Epithelial cell of esophagus (primary cell): ENCODE measurements around the gene METTL26.

ENCODE experiments used
- DNase-seq: peaks from one replicate; pipeline ENCODE4 v3.0.0; 2010; ENCODE audit warnings: low read depth
- H3K4me3 ChIP-seq: 2 replicates; pipeline ENCODE4 v1.5.1; 2011; ENCODE audit warnings: mild to moderate bottlenecking, low read length, control low read depth
- CTCF ChIP-seq: IDR thresholded peaks from 2 replicates; pipeline ENCODE4 v1.5.1; 2011; ENCODE audit warnings: low read depth, mild to moderate bottlenecking, low read length, control low read depth, inconsistent platforms; ENCODE audit not compliant: insufficient read depth; ENCODE audit errors: missing control alignments

Gene METTL26

DNA sequence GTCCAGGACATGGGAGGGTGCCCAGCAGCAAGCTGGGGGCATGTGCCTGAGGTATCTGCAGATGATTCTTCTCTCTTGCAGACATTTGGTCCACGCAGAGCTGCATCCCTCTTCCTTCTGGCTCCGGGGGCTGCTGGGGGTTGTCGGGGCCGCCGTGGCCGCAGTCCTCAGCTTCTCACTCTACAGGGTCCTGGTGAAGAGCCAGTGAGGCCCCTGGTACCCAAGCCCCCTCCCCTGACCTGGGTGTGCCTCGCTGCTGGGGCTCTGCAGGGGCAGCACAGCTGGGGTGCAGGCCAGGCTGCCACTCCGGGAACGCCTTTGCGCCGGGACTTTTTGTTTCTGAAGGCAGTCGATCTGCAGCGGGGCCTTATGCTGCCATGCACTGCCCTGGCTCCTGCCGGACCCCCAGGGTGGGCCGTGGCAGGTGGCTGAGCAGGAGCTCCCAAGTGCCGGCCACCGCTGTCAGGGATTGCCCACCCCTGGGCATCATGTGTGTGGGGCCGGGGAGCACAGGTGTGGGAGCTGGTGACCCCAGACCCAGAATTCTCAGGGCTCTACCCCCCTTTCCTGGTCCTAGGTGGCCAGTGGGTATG is 37.4 kb upstream of the METTL26 start:
- no peak for DNase-seq

GRCh38 chr16:672851-673250 is 36.7 kb upstream of the METTL26 start:
- no peak for TF ChIP-seq CTCF
- no peak overlapping the region for H3K4me3 ChIP-seq
- no peak for DNase-seq

More for the DNA sequence above, 37.4 kb upstream of the METTL26 start:
- no peak for TF ChIP-seq CTCF
- H3K4me3 ChIP-seq: no peak overlapping the region

- no peak overlapping the region for H3K4me3 ChIP-seq
- DNase-seq: no peak
- no peak for TF ChIP-seq CTCF
Measured at GRCh38 chr16:672371-672770, 36.3 kb upstream of the METTL26 start.

GRCh38 chr16:671353-672131 is 35.4 kb upstream of the METTL26 start:
- DNase-seq: no peak
- TF ChIP-seq CTCF: no peak
- H3K4me3 ChIP-seq: no peak overlapping the region

DNA sequence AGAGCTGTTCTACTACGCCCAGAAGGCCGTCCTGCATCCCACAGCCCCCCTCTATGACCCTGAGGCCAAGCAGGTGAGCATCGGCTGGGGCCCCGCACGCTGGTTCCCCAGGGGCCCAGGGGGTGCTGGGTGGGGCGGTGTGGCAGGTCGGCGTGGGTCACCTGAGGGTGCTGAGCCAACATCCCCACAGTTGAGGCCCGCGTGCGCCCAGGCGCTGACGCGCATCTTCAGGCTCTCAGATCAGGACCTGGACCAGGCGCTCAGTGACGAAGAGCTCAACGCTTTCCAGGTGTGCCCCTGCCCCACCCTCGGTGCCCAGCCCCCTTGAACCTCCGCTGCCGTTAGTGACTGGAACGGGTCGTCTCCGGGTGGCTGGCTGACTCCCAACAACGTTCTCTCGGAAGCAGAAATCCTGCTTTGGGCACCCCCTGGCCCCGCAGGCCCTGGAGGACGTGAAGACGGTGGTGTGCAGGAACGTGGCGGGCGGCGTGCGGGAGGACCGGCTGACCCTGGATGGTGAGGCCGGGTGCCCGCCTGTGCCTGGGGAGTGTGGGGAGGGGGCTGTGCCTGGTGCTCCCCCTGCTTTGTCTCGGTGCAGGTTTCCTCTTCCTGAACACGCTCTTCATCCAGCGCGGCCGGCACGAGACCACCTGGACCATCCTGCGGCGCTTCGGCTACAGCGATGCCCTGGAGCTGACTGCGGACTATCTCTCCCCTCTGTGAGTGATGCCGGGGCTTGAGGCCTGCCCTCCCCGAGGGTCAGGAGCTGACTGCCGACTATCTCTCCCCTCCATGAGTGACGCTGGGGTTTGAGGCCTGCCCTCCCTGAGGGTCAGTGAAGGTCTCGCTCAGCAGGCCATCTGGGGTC is 34.6 kb upstream of the METTL26 start:
- TF ChIP-seq CTCF: no peak
- no peak overlapping the region for H3K4me3 ChIP-seq
- no peak for DNase-seq

- DNase-seq: no peak
- no peak overlapping the region for H3K4me3 ChIP-seq
- no peak for TF ChIP-seq CTCF
Measured at GRCh38 chr16:669666-670065, 33.6 kb upstream of the METTL26 start.
